HCT116 (cell line): Measurements from ENCODE around the gene MAPK8IP3.

ENCODE experiments used
- CTCF ChIP-seq, 3 experiments: fragments of 200-600 bp in 1 of 3; sonication (generic) in 1 of 3; IDR thresholded peaks in 2 of 3; conservative IDR thresholded peaks in 1 of 3; 2 replicates each; pipeline ENCODE4 v1.5.1; 2012 to 2017; ENCODE audit warnings: low read depth in 2 of 3, low read length in 2 of 3, antibody characterized with exemption in 1 of 3, borderline replicate concordance in 1 of 3, control low read depth in 1 of 3, mild to moderate bottlenecking in 1 of 3, mixed read lengths in 1 of 3, mixed run types in 1 of 3, moderate library complexity in 1 of 3; ENCODE audit not compliant: insufficient read depth in 1 of 3
- EZH2phosphoT487 ChIP-seq: fragments of 200-600 bp; IDR thresholded peaks from 2 replicates; pipeline ENCODE4 v1.6.1; 2018; ENCODE audit warnings: antibody characterized with exemption, borderline replicate concordance
- POLR2A ChIP-seq: IDR thresholded peaks from 2 replicates; pipeline ENCODE4 v1.7.0; 2011; ENCODE audit warnings: borderline replicate concordance; ENCODE audit not compliant: insufficient read depth, insufficient read length; ENCODE audit errors: extremely low read depth
- RAD21 ChIP-seq: IDR thresholded peaks from 2 replicates; pipeline ENCODE4 v1.6.1; 2012; ENCODE audit warnings: low read depth, mild to moderate bottlenecking
- SRF ChIP-seq: IDR thresholded peaks from 2 replicates; pipeline ENCODE4 v1.6.1; 2012; ENCODE audit warnings: low read depth
- TF ChIP-seq, protein P1 (sequence below): IDR thresholded peaks from 2 replicates; pipeline ENCODE4 v1.6.1; 2012

DNA sequence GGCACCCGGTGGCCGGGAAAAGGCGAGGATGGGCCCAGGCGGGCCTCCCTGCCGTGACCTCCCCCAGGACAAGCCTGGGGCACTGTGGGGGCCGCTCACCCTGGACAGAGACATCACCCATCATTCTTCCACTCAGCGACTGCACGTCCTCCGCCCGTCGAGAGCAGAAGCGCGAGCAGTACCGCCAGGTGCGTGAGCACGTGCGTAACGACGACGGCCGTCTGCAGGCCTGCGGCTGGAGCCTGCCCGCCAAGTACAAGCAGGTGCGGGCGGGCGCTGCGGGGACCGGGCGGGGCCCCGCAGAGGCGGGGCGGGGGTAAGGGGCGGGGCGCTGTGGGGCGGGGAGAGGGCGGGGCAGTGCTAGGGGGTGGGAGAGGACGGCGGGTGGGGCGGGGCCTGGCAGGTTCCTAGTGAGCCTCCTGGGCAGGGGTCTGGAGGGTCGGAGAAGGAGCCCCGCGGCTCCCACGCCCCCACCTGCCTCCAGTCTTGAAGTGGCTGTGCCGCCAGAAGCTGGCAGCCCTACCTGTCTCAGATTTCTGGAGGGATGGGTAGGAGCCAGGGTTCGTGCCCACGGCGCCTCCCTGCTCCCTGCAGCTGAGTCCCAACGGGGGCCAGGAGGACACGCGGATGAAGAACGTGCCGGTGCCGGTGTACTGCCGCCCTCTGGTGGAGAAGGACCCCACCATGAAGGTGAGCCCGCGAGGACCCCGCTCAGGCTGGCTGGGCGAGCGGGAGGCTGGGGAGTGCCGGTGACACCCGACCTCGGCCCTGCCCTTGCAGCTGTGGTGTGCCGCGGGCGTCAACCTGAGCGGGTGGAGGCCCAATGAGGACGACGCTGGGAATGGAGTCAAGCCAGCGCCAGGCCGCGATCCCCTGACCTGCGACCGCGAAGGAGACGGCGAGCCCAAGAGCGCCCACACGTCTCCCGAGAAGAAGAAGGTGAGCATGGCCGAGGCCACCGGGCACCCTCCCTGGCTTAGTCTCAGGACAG, 57.8 kb downstream of the MAPK8IP3 start:
- TF ChIP-seq EZH2phosphoT487 (no peak), POLR2A (no peak), CTCF (IDR thresholded peaks at IDR 0.05 in 2 of 3, conservative IDR thresholded peaks at IDR 0.05 in 1 of 3; ENCODE audit: borderline replicate concordance in 1 of 3, insufficient read depth in 1 of 3, low read depth in 2 of 3, low read length in 2 of 3) (peak in 2 of 3 experiments; percentile 49 to 57; a peak in 4 of 6 replicates), SRF (no peak), RAD21 (peak; percentile 69)
- TF ChIP-seq, protein P1, sequence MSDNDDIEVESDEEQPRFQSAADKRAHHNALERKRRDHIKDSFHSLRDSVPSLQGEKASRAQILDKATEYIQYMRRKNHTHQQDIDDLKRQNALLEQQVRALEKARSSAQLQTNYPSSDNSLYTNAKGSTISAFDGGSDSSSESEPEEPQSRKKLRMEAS = no peak
